ENCODE results near the gene PDE2A.

PDE2A gene

DNA sequence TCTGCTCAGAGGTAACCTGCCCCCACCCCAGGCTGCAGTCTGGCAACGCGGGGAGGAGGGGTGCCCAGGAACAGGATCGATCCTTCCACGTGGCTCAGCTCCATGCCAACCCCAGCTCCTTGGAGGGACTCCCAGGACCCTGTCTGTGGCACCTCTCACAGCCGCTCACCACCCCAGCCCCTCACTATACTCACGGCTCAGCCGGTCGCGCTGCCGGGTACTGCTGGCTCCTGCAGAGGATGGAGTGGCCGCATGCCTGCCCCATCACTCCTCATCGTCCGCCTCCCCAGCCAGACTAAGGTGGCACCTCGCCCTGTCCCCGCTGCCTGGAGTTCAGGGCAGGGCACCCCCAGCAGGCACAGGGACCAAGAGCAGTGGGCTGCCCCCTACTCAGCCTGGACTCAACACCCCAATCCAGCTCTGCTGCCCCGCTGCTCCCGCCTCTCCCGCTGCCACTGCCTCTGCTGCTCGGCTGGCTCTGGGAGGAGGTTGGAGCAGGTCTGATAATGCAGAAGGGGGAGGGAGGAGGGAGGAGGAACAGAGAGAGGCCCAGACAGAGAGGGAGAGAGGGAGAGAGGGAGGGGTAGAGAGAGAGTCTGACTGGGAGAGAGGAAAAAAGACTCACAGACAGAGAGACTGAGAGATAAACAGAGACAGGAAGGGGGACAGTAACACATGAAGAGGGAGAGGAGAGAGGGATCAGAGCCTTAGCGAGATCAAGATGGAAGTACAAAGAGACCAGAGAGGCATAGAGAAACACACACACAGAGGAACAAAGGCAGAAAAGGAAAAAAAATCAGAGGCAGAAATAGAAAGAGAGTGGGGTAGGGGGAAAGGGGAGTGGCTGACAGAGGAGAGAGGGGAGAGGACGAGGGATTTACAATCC is at the start of gene PDE2A:
PDE2A (minus strand) TSS at position 480 of the 886 bp plus-strand sequence; CDS start at position 265, 215 bp downstream.
- DNase-seq: no peak

DNA sequence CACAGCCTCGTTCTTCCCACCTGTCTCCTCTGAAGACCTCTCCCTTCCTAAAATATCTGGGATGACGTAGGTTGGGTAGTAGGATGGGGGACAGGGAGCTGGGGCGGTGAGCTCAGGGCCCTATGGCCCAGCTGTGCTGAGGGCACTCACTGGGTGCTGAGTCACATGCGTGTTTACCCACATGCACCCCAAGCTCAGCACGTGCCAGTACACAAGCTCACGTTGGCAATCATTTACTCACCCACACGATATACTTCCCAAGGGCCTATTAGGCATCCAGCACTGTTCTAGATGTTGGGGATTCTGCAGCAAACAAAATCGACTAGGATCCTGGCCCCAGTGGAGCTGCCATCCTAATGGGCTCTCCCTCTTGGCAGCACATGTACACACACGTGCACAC is 49.3 kb upstream of the PDE2A start:
- DNase-seq: no peak

DNA sequence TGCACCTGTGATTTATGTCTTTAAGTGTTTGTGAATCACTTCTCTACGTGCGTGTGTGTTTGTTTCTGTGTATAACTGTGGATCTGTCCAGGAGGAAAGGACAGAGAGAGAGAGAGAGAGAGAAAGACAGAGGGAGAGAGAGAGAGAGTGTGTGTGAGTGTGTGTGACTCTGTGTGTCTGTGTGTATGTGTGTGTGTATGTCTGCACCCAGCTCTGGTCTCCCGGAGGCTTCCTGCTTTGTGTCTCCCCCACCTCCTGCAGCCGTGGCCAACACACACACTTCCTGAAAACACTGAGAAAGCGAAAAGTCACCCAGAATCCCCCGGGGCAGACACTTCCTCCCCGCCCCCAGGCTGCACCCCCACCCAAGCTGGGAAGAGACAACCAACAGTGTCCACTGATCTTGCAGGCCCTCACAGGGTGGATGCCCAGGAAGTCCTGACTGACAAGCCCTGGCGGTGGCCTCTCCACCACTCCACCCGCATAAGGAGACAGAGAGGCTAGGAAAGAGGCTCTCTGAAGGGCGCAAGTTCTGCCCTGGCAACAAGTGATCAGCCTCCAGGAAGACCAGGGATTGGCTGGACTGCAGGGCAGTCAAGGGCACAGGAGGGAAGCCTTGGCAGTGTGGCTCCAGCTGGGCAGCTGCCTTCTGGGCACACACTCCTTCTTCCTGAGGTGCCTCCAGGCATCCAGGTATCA is 48.0 kb upstream of the PDE2A start:
- DNase-seq: peak; percentile 88

DNA sequence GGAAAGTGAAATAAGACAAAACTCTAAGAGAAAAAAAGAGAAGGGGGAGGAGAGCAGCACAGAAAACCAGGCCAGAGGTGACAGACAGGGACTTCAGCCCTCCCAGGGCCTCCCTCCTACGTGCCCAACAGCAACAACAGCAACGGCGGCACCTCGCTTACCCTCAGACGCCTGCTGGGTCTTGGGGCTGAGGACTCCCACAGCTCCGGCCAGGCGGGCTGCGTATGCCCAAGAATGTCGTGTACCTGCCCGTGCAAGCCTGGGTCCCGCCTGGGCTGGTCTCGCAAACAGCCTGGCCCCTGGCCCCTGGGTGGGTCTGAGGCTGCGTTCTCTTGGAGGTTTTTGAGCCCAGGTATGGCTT is 47.4 kb upstream of the PDE2A start:
- no peak for DNase-seq

DNA sequence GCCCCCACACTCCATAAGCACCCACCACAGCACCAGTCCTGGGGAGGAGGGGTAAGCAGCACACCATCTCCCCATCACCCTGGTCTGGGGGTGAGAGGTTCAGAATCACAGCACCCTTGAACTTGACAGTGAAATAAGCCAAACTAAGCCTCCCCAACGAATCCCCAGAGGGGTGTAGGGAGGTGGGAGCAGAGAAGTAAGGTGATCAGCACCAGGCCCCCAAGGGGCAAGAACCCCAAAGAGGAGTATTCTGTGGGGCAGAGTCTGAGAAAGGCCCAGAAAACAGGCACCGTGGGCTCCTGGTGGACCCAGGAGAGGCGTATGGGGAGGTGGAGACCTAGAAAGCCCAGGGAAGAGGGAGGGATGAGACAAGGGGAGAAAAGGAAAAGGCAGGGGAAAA is 47.1 kb upstream of the PDE2A start:
- DNase-seq: no peak

DNA sequence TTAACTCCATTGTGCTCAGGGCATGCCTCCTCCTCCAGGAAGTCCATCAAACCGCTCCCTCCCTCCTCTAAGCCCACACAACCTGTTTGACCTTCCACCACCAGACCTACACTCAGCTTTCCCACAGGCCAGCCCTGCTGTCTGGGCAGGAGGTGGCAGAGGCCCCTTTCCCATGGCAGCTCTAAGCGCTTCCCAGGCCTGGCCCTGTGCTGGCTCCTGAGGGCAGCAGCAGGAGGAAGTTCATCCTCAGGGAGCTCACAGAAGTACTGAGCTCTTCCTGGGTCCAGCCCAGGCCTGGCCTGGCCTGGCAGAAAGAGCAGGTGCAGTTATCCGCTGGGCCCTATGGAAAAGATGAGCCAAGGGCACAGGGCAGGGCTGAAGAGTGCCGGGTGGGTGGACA is 46.6 kb upstream of the PDE2A start:
- DNase-seq: no peak

DNA sequence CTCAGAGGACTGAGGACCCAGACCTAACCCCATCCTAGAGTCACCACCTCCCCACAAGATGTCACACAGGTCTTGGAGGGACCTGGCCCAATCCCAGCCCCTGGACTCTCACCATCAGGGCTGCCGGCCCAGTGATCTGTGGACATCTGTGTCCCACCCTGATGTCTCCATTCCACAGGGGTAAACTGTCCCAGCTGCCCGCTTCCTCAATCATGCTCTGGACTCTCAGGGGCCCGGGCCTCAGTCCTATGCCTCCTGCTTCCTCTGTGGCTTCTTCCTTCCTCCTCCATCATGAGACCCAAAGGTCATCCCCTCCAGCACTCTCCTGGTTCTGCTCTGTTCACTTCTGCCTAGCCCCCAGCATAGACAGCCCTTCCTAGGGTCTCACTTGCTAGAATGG is 45.8 kb upstream of the PDE2A start:
- DNase-seq: no peak

DNA sequence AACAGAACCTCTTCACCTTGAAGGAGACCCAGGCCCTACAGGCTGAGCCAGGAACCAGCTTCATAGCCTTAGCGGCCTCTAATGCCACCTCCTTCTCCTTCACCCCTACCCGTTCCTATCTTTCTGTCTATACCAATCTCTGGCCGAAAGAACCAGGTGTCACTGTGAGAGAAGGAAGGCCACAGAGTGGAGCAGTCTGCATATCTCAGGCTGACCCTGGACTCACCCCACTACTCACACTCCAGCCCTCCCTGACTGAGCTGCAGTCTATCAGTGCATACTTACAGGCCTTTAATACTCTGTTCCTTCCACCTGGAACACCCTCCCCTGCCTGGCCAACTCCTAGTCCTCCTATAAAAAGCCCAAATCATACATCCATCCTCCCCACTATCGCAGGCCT is 45.3 kb upstream of the PDE2A start:
- DNase-seq: no peak

DNA sequence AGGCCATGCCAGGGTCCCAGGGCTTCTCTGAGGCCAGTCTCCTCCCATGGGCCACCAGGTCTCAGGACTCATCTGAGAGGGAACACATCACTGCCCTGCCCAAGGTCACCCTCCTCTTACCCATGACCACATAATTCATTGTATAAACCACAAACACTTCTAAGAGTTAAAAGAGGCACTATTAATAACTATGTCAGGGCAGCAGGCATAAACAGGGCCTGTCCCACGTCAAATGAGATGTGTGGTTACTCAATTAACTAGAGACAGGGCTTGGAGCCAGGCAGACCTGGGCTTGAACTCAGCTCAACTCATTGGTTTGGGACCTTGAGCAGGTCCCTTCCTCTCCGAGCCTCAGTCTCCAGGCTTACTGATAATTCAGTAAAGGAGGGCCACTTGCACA is 44.9 kb upstream of the PDE2A start:
- DNase-seq: no peak

DNA sequence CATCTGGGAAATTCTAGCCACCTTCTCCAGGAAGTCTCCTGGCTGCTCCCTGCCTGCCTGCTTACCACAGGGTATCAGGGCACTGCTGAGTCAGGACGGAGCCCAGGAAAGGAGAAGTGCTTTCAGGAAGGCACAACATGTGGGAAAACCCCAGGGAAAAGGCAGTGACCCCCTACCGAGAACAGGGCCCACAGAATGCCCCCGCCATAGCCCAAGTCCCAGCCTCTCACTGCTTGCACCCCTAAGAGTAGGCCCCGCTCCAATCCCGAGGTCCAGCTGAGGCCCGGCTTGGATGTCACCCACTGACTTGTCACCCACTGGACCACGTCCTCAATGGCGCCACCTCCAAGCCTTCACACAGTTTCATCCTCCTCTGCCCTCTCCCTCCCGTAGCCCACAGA is 43.9 kb upstream of the PDE2A start:
- DNase-seq: no peak

DNA sequence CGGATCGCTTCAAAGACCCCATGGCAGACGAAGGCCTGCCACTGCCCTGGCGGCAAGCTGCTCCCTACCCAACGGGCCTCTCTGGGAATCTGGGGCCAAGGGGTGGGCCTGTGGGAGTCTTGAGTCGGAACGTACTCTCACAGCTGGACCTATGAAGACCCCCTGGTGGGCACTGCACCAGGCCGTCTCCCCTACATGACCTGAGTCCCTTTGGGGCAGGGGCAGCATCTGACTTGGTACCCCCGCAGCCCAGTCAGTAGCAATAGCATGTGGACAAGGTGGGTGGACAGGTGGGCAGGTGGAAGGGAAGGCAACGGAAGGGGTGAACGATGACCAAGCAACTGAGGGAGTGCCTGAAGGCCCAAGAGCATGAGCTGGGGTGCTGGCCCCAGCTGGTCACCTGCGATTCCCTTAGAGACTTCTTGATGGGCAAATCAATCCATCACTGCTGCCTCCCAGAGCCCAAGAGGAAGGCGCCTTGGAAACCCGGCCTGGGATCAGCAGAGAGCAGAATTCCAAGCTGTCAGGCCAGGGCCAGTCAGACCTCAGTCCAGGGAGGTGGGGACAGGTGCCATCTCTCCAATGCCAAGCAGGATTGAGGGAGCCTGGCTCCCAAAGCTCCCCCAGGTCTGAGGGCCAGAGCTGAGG is 42.7 kb upstream of the PDE2A start:
- no peak for DNase-seq

DNA sequence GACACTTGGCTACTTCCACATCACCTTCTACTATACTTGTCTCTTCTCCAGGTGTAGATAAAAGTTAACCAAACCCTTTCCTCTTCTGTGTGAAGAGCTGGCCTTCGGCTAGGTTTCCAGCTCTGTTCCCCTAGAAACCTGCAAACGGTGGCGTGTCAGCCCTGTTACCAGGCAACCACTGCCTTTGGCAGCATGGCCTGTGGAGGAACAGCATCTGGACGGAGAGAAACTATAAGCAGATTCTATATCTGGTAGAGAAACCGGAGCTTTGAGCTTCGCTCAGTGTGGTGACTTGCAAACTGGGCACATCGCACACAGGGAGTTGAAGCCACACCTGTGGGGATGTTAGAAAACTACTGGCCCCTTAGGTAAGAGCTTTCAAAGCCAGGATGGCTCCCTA is 42.1 kb upstream of the PDE2A start:
- DNase-seq: peak; percentile 14

DNA sequence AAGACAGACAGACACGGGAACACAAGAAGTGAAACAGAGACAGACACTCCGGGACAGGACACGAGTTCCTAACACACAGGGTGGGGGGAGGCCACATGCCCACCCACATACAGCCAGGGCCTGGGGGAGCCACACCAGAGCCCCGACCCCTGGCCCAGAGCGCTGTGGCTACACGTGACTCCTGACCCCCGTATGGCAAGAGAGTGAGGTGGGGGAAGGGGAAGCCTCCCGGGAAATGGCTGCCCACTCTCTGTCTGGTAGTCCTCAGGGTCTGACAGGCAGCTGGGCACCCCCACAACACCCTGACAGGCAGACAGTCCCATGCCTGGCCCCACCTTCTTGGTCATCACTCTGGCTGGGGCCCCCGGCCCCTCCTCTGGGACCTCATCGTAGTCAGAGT is 38.6 kb upstream of the PDE2A start:
- no peak for DNase-seq

DNA sequence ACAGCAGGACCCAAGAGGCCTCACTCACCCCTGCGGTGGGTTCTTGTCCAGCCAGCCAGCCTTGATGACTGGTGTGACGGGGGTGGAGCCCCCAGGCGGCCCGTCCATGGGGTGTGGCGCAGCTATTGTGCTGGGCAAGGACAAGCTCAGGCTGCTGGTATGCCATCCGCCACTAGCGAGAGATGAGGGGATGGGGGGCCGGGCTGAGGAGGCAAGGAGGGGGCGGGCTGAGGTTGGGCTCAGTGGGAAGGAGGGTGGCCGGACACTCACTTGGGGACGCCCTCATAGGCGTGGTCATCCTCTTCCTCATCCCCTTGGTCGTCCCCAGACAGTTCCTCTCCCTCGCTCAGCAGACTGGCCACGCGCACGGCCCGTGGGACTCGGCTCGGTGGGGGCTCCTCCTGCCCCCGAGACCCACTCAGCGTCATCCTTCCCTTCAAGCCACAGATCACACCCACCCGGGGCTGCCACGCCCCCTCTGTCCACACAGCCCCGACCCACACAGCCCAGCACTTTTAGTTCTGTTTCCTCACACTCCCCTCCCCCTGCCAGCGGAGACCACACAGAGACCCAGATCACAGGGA is 38.0 kb upstream of the PDE2A start:
- no peak for DNase-seq

DNA sequence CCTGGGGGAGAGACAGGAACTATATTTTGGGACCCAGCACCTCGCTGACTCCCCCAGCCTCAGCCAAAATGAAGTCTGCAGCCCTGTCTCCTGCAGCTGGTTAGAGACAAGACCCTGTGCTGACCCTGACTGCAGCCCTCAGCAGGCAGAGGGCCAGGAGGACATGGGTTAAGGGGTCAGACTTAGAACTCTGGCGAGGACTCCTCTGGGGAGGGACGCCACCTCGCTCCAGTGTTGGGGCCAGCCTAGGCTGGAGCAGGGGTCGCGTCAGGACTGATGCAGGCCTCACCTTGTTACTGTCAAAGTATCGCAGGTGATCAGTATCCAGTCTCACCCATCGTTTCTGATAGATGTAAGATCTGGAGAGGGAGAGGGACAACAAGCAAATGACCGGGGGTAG is 36.9 kb upstream of the PDE2A start:
- DNase-seq: no peak

DNA sequence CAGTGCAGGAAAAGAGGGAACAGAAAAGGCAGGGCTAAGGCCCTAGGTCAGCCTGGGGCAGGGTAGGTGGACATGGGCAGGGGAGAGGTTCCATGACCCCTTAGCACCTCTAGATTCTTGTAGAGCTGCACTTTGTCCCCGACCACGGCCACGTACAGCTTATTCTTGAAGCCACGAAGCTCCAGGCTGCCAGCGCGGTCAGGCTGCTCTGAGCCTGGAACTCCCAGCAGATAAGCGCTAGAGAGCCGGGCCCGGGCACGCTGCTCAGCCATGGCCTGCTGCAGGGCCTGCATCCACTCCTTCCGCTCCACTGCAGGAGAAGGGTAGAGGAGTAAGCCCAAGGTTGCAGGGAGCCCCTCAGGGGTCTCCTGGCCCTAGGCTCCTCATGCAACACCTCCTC is 36.1 kb upstream of the PDE2A start:
- no peak for DNase-seq

DNA sequence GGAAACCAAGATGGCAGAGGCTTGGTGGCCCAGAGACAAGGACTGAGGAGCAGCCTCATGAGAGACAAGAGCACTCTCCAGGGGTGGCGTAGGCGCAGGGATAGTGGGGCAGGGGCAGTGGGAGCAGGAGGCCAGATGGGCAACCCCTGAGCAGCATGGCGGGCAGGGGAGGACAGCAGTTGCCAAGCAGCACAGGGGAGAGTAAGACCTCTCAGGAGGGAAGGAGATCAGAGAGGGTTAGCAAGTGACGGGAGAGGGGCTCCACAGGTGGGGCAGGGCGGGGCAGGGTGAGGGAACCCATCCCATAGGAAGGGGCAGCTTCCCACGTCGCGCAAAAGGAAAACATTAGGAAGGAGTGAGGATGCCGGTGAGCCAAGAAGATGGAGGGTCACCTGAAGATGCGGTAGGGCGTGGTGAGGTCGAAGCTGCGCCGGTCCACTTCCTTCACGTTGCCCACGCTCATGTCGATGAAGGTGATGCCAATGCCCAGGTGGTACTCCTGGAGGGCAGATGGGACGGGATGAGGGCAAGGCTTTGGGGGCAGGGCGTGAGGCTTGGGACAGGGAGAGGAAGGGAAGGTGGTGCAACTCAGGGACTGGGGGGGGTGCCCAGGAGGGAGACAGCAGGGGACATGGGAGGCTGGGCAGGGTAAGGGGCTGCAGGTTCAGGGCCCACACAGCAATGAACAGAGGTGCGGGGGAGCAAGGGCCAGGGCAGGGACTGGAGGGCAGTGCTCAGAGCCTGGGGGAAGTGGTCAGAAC is 35.4 kb upstream of the PDE2A start:
- DNase-seq: no peak

DNA sequence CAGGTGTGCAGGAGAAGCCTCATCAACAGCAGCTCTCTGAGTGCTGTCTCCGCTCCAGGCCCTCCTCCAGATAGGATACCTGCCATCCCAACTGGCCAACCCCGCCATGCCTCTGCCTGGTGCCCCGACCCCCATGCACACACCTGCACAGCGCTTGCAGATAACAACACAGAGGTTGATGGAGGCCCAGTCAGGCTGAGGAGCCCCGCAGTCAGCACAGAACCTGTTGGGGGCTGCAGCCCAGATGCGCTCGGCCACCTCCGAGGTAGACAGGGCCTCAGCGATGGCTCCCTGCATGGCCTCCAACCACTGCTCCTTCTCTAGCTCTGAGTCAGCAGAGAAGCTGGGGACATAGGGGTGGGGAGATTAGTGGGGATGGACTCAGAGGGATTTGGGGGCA is 32.8 kb upstream of the PDE2A start:
- DNase-seq: no peak

DNA sequence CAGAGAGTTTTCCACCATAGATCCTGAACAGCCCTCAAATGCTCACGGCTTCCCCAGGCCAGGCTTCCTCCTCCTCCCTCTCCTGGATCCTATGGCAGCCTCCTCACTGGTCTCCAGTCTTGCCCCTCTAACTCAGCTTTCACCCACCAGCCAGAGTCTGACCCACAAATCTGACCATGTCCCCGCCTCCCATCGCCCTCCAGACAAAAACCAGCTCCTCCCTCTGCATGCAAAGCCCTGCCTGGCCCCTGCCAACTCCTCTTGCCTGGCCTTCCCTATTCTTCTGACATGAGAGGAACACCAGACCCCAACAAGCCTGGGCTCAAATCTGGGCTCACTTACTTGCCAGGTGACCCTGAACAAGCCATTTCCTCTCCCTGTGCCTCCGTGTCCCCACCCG is 32.4 kb upstream of the PDE2A start:
- DNase-seq: no peak

DNA sequence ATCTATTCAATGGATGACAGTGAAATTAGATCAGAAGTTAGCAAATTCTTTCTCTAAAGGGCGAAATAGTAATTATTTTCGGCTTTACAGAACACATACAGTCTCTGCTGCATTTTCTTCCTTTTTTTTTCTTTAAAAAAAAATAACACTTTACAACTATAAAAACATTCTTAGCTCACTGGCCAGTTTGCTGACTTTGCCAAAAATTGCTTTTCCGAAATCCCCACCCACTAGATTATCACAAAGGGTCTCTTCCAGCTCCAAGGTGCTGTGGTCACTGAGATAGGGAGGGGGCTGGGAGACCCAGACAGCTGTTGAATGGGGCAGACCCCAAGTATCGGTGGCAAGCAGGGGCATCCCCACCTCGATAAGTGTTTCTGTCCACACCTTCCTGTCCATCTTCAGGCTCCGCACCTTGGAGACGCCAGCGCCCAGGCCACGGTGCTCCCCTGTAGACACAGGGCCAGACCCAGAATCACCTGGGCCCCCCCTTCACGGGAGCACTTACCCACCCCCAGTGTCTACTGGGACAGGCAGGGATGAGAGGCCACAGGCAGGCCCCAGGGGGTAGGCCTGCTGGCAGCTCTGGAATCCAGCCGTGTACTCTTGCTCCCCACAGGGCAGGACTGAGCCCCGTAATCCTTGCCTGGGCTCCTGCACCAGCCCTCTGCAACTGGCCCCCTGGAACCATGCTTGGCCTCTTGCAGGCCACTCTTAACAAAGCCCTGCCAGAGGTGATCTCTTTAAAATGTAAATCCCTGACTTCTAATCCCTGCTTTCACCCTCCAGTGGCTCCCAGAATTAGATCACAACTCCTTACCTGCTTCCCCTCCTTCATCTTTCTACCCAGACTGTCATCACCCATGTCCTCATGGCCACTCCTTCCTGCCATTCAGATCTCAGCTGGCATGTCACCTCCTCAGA is 31.5 kb upstream of the PDE2A start:
- DNase-seq: no peak

DNA sequence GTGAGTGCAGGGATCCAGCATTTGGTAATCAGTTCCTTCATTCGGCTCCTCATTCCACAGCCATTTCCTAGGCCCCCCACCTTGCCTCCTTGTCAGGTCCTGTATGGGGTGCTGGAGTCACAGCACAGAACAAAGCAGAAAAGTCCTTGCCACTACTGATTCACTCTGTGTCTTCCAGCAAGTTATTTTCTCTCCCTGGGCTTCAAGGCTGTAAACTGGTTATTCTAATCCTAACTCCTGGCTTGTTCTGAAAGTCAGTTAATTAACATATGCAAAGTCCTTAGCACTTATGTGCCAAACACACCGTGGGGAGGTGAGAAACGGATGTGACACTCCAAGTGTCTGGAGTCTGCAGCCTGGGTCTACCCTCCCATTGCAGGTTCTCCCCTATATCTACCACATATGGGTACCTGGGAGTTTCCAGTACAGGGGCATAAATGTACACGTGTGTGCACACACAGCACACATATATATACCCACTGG is 30.6 kb upstream of the PDE2A start:
- DNase-seq: no peak
